Hepatocyte (in vitro differentiated cells): ENCODE data around the gene BTBD8.

Experiments used
- EZH2 ChIP-seq: fragments of 200-600 bp; sonication (generic); IDR thresholded peaks from 2 replicates; pipeline ENCODE4 v1.6.1; 2016; ENCODE audit warnings: antibody characterized with exemption, mild to moderate bottlenecking, borderline replicate concordance
- EZH2phosphoT487 ChIP-seq: fragments of 200-600 bp; sonication (generic); IDR thresholded peaks from one replicate; pipeline ENCODE4 v1.6.1; 2018; ENCODE audit warnings: antibody characterized with exemption, mild to moderate bottlenecking, low read depth, moderate library complexity; ENCODE audit not compliant: unreplicated experiment, severe bottlenecking
- TF ChIP-seq, protein P1 (sequence below): fragments of 200-600 bp; sonication (generic); IDR thresholded peaks from 2 replicates; pipeline ENCODE4 v1.5.1; 2016; ENCODE audit warnings: antibody characterized with exemption, mild to moderate bottlenecking; ENCODE audit not compliant: poor library complexity

DNA sequence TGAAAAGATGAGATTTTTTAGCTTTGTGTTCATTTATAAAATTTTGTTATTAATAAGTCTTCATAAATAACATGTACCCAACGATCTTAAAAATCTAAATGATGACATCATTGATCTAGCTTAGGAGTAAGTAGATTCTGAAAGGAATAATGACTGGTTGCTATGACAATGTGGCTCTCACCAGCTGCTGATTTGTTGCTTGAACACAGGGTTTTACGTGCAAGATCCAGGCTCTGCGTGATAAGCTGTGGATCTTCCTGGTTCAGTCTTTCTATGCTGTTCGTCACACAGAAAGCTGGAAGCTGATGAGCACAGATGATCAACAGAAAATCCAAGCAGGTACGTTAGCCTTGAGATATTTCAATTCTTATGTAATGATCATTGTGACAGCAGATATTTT is 88.5 kb downstream of the BTBD8 start:
- TF ChIP-seq, protein P1, sequence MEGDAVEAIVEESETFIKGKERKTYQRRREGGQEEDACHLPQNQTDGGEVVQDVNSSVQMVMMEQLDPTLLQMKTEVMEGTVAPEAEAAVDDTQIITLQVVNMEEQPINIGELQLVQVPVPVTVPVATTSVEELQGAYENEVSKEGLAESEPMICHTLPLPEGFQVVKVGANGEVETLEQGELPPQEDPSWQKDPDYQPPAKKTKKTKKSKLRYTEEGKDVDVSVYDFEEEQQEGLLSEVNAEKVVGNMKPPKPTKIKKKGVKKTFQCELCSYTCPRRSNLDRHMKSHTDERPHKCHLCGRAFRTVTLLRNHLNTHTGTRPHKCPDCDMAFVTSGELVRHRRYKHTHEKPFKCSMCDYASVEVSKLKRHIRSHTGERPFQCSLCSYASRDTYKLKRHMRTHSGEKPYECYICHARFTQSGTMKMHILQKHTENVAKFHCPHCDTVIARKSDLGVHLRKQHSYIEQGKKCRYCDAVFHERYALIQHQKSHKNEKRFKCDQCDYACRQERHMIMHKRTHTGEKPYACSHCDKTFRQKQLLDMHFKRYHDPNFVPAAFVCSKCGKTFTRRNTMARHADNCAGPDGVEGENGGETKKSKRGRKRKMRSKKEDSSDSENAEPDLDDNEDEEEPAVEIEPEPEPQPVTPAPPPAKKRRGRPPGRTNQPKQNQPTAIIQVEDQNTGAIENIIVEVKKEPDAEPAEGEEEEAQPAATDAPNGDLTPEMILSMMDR: no peak
- no peak for TF ChIP-seq EZH2
- TF ChIP-seq EZH2phosphoT487: no peak
